Right kidney (tissue), 1 donor: ENCODE results near the gene MICAL3.

Source experiments
- DNase-seq: peaks from one replicate; pipeline ENCODE4 v3.0.0-alpha.2; 2016

The MICAL3 gene

DNA sequence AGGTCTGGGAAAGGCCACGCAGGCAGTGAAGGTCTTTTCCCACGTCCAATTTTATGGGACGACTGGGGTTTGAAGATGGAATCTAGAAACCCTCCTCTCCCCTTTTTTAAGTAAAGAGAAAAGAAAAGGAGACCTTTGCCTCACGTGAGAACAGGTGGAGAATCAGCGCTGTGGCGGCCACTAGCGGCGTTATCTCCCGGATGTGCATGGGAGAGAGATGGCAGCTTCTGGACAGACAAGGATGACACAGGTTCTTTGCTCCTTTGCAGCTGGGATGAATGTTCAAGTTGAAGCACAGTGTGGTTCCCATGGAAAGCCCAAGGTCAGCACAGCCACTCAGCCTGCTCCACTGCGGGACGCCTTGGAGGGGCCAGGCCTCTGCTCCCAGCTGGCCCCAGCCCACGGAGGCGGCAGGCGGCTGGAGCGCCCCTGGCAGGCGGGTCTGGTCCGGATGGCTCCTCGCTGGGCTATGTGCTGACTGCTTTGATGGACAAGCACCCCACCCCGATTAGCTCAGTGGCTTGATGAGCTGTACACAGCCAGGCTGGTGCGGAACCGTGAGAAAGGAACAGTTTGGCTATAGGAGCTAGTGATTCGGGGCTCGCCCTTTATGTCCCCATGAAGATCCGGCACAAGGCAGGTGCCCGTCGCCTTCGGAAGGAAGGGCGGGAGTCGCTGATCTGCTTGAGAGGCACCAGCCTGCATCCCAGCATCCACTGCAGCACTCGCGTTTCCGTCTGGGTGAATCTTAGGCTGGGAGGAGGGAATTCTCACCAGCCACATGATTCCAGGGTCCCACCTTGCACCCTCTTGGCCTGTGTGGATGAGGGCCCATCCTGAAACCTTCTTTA lies 235.6 kb downstream of the MICAL3 start:
- DNase-seq = no peak

DNA sequence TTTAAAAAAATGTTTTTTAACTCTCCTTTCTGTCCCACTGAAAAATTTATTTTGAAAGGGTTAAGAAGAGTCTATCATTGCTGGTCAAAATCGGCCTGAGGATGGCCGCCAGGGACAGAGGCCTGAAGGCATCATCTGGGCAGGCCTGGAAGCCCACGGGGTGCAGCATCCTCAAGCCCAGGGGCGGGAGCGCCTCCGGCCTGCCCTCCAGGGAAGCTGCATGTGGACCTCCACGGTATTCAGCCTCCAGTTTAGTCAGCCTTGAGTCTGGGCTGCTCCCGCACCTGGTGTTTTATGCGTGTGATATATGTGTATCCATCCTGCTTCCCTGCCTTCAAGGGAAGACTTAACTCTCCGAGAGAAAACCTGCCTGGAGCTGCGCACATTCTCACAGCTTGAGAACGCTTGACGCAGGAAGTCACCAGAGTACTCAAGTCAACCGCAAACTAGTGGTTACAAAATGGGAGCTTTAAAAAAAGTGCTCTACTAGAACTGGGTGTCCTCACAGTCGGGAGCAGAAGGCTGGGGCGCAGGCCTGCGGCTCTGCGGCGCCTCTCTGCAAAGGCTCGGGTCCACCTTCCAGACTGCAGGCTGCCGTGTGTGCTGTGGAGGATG lies 236.5 kb downstream of the MICAL3 start:
- DNase-seq = no peak

DNA sequence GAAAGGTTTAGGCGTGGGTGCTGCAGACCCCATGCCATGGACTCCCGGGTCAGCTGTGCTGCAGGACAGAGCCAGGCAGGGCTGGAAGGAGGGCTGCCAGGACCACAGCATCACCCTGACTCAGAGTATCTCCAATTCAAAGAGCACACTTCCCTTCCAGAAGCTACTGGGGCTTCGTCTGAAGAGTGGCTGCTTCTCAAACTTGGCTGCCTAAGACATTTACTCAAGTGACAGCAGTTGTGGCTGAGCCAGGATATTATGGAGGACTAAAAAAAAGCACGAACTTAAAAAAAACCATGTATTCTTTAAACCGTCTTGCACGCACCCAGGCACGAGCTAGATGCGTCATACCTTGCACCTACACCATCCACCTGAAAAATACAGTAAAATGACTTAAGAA lies 237.1 kb downstream of the MICAL3 start:
- no peak for DNase-seq

DNA sequence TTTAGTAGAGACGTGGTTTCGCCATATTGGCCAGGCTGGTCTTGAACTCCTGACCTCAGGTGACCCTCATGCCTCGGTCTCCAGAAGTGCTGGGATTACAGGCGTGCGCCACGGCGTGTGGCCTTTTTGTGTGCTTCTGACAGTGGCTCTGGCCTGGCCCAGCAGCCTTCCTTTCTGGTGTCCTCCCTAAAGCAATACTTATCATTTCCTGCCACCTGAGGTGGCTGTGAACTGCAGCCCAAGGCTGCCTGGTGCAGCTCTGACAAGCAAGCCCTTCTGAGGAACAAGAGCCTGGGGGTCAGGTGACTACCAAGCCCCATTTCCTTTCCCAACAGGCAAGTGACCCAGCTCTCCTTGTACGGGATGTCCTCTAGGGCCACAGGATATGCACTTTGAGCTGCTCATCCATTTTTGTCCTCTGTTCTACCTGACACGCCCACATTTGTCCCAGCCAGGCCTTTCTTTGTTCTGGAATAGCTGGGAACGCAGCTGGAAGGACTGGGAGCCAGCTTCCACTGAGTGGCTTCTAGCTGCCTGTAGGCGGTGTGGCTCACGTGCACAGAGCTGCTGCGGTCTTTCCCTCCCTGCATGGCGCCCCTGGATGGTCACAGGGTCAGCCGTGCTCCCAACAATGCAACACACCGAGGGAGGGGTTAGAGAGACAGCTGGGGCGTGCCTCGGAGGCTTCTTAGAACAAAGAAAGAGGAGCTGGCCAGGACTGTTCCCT lies 237.8 kb downstream of the MICAL3 start:
- no peak for DNase-seq

DNA sequence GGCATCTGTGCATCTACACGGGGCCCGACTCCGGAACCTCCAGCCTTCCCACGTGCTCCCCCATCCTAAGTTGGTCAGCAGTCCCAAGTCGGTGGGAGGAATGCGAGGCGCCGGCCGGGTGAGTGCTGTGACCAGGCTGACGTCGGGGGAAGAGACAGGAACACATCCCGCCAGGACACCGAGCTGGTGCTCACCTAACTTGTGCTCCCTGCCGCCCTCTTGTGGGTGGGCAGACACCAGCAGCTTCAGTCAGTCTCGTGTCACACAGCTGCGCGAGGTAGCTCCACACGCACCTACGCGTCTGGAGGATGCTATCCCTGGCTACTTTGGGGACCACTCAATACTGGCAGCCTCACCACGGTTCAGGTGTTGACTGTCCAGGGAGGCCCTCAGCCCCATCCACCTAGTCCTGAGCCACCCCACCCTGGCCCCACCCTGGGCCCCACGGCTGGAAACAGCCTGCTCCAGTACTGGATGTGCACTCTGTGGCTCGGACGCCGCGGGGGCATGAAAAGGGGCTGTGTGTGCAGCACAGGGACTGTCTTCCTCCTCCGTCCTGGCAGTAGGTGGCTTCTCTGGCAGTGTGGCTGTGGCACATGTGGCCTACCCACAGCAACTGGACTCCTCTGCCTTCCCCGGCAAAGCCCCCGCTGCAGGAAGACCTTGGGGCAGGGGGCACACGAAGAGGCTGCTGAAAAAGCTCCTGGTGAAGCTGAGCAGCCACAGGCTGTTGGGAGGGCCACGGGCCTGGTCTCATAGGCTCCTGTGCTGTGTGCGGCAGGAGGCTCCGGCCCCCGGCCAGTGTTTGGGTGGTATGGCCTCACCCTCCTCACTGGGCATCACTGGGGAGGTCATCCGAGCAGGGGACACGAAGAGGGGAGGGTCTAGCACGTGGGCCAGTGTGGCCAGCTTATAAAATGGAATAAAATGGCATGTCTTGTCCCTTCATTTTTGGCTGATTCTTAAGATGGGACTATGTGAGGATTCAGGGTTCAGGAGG lies 238.9 kb downstream of the MICAL3 start:
- no peak for DNase-seq

DNA sequence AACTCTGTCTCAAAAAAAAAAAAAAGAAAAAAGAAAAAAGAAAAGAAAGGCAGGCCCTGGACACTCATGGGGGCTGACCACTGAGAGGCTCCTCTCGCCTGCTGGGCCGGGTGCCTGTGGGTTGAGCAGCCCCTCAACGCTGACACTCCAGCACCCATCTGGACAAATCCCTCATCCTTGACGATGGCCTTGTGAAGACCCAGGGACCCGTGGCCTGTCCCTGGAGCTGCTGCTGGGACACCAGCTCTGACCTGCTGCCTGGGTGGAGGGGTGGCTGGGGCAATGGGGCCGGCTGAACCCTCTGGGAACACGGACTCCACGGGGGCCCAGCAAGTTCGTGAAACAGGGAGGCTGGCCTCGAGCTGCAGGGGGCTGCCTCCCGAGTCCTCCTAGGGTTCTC lies 239.6 kb downstream of the MICAL3 start:
- DNase-seq = no peak

DNA sequence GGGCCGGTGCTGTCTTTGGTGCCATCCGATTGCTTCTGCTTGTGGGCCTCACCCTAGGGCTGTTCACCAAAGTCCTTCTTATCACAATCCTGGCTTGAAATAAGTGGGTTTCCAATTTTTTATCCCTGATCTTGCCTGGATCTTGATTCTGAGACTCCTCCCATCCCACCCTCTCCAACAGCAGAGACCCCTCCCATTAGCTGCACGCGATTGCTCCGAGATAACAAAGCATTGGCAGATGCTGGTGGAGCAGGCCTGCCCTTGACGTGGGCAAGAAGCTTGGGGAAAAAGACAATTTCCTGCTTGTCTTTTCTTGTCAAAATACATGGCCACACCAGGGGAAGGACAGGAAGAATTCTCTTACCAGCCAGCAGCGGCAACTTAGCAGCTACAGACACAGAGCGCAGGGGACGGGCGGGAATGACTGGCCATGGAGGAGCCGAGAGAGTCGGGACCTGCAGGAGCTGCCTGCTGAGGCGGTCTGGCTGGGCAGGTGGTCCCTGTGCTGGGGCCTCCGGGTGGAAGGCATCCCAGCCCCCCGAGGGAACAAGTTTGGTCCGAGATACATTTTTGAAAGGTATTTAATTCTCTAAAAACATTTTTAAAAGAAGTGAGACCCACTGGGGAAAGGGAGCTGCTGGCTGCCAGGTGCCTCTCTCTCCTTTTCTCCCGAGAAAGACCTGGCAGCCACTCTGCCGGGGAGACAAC lies 240.4 kb downstream of the MICAL3 start:
- DNase-seq = no peak

DNA sequence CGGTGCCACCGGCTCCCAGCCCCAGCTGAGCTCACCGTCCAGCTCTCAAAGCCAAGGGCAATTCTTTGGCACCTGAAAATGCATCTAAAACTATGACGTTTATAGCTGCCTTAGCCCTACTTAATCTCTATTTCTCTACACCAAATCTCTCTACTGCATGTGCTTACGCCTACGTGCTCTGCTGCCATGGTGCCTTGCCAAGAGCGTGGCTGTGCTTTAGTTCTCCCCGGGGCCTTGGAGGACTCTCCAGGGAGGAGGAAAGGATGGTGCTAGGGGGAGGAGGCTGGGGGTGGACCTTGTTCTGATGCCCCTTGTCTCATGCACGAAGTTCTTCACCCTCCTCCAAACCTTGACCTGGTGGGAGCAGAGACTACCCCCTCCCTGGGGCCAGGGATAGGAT lies 241.0 kb downstream of the MICAL3 start:
- no peak for DNase-seq

DNA sequence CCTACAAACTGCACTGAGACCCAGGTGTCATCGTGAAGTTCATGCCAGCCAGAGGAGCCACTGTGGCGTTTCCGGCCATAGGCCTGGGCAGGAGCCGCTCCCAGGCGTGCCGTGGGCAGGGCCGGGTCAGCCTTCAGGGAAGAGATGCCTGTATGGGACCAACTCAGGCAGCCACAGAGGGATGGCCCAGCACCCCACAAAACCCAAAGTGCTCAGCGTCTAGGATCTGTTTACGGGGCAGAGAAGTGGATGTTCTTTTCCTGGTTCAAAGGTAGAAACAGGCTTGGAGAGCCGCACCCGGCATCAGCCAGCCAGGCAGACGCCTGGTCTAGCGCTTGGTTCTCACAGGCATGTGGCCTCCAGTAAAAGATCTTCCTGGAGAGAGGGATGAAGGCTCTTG lies 241.7 kb downstream of the MICAL3 start:
- no peak for DNase-seq

DNA sequence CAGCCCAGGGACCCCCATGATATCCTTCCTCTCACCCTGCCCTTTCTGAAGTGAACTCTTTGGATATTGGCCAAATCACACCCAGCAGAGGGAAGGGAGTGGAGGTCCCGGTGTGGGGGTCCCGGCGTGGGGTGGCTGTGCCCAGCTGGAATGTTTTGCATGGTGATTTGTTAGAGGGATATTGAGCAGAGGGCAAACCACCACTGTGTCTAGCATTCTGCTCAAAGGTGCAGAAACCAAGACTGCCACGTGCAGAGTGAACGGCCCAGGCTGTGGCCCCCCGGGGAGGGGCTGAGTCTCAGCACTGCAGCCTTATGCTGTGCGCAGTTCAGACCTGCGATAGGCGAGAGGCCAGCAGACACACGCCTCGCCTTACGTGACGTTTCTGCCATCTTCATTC lies 242.2 kb downstream of the MICAL3 start:
- no peak for DNase-seq

DNA sequence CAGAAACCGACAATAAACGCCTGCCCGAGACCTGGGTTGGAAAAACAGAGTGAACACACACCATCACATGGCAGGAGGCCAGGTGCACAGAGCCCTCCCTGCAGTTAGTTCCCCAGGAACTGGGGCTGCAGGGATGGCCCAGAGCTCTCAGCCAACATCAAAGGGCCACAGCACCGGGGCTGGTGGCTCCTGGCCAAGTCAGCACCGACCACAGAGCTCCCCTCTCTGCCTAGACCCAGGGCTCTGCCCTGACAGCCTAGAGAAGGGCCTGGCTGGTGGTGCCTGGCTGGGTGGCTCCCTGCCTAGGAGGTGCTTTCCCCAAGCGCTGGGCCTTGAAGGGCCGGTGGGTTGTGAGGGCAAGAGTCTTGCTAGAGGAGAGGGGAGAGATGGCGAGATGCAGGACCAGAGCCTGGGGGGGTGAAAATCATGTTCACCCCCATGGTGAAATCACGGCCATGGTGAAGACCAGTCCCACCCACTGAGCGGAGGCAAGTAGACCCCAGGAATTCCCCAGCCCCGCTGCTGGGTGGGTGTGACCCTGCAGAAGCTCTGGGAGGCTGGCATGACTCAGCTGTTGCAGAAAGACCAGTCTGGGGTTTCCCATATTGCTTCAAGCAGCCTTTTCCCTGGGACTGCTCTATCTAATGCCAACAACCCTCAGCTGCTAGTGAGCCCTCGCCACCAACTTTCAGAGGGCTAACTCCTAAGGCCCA lies 242.9 kb downstream of the MICAL3 start:
- DNase-seq = no peak

DNA sequence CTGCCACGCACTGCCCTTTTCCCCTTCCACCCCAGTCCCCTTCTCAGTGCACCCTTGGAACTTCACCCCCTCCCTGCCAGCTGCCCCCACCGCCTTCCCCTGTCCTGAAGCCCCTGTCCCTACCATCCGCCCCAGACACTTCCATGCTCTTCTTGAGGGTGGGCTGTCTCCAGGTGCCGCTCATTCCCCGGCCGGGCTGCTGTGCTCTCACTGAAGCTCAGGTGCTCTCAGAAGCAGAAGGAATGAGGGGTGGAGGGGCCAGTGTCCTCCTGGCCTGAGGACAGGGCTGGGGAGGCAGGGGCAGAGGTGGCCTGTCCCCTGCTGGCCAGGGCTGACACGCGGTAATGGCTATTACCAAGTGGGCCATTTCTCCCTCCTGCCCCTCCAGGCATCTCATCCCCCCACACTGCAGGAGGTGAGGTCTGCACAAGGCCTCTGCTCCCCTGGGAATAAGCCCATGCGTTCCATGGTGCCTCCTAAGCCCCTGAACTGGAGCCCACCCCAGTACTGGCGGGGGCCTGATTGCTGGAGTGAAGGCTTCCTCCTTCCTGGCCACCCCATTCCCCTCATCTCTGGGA lies 243.5 kb downstream of the MICAL3 start:
- DNase-seq = no peak

DNA sequence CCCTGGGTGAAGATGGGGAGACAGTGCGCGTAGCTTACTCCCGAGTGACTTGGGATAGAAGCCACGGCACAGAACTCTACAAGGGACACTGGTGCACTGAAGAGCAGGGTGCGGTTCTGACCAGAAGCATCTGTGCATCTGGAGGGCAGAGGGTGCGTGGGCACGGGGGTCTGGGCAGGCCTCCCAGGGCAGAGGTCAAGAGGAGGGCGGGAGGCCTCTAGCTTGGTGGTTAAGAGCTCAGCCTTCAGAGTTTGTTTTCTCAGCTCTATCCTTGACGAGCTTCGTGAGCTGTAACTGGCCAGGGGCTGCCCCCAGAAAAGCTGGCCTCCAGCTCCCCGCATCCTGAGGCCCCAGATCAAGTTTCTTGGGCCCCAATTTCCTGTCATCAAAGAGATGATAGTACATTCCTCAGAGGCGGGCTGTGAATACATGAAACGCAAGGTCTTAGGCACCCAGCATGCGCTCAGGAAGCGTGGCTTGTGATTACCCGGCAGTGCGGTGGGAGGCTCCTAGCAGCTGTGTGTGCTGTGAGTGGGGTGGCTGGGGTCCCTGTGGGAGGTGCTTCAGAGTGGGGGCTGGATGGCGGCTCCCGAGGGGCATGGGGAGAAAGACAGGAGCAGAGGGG lies 244.1 kb downstream of the MICAL3 start:
- no peak for DNase-seq

DNA sequence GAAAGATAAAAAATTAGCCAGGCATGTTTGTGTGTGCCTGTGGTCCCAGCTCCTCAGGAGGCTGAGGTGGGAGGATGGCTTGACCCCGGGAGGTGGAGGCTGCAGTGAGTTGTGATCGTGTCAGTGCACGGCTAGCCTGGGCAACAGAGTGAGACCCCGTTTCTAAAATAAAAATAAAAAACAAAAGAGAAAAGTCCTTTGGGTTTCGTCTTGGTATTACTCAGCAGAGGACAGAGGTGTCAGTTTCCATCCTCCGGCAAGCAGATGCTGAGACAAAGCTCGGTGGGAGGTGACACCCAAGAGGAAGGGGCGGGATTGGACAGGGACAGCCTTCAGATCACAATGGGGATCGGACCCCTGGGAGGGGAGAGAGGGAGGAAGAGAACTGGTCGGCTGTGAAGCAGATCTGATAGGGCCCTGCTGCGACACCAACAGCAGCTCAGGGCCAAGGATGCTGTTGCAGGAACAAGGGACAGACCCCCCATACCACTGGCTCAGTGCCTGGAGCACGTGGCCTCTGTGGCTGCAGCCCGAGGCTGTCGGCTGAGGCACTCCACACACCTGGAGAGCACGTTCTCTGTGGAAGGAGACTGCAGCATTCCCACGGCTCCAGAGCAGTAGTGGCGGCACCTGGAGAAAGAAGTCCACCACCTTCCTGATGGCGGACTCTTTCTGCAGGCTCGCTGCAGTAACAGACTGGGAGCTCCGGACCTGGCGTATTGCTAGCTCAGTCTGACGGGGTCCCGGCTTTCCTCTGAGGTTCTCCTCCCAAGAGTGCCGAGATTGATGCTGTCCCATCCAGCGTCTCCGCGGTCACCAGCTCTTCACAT lies 244.9 kb downstream of the MICAL3 start:
- DNase-seq = no peak

DNA sequence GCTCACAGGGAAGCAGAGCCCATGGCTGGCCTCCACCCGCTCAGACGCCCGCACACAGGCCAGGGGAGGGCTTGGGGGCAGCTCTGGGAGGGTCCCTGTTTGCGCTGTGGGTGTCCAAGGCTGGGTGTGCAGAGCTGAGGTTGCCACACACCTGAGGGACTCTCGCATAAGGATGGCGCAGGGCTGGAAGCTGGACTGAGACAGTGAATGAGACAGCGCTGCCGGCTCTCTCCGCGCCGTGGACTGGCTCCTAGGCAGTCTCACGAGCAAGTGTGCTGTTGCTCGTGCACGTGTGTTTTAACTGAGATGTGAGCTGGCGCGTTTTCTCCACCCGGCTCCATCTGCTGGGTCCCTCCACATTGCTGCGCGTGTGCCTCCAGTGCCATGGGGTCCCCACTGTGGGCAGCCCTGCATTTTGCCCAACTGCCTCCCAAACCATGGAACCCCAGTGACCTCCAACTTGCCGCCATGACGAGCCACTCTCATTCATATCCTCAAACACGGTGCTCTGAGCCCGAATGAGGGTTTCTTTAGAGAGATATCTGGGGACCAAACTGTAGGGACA lies 245.9 kb downstream of the MICAL3 start:
- DNase-seq = no peak

DNA sequence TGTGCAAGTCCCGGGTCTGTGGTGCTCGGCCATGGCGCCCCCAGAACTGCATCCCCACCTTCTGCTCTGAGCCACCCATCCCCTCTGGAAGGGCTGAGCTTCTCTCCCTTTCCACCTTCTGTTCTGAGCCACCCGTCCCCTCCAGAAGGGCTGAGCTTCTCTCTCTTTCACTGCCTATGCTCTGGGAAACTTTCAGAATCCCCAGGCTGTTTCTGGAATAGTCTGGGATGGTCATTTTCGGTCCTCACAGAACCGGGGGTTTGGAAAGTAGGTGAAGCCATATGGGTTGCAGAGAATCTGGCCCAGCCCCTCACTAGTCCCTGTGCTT lies 246.7 kb downstream of the MICAL3 start:
- DNase-seq = no peak

DNA sequence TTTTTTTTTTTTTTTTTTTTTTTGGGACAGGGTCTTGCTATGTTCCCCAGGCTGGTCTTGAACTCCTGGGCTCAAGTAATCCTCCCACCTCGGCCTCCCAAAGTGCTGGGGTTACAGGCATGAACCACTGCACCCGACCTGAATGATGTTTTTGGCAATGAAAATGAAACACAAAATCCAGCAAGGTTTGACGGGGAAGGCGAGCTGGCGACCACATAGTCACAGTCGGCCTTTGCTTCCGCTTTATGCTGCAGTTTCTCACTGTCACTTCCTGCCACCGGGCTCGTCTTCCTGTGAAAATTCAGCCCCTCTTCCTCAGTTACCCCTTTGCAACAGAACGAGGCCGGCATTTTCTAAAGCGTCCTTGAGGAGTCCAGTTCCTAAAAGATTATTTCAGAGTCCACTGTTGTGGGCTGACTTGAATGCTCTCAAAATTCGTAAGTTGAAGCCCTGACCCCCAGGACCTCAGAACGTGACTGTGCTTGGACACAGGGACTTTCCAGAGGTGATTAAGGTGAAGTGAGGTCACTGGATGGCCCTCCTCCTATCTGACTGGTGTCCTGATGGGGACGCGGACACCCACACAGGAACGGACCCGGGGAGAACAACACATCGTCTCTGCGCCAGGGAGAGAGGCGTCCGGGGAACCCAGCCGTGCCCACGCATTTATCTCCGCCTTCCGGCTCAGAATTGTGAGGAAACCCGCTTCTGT lies 247.2 kb downstream of the MICAL3 start:
- no peak for DNase-seq

DNA sequence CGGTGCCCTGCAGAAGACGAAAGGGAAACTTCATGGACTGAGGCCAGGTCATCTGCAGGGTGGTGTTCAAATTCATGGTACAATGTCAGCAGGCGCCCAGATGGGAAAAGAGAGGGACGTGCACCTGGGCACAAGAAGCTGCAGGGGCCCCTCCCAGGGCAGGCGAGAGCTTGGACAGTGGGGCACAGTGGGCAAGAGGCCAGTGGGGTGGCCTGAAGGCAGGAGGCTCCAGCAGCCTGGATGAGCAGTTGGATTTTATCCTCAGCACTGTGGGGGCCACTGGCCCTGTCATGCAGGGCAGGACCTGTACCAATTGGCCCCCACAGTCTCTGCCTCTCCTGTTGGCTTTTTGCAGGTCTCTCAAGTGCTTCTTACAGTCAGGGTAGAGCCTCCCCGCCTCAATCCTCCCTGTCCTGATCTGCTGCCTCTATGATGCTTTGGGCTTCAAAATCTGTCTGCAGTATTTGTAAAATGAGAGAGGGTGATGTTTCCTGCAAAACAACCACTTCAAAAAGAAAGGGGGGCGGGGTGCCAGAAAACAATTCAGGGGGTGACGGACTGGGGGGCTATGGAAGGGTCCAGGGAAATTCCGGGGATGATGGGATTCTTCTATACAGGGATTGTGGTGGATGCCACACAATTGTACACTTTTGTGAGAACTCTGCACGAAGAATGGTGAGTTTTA lies 248.4 kb downstream of the MICAL3 start:
- no peak for DNase-seq
